Measurements from ENCODE around the gene ASTN2. TPM values are rescaled to one million over a fixed set of nuclear protein-coding genes. Genes with fewer than 3 reads are reported as not detected.

ASTN2 gene
- total RNA-seq, 2 donors from 2014 or later: 3.7 to 4.8 TPM

DNA sequence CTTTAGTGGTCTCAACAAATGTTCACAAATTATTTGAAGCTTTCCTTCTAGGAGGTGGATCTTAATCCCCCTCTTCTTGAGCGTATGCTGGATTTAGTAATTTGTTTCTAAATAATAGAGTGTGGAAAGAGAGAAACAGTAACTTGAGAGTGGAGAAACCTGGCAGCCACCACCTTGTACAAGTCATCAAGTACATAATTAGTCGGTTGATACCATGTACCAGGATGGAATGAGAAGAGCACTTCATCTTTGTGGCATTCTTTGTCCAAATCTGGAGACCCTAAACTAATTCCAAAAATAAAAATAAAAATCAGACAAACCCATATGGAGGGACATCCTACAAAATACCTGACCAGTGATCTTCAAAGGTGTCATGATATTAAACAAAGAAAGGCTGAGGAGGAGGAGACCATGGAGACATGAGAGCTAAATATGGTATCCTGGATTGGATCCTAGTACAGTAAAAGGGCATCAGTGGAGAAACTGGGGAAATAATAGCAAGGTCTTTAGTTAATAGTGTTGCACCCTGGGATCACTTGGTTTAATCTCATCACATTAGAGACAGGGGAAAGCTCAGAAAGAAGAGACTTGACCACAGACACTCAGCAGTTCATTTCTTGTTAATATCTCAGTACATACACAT is 147.9 kb downstream of the ASTN2 start:
- Mint-ChIP-seq H3K4me3 (no peak overlapping the region), H3K27ac (no peak overlapping the region), H3K27me3 (no peaks in the 10 kb centered on the region), H3K4me1 (no peaks in the 10 kb centered on the region), H3K36me3 (ENCODE audit: low read depth) (no peaks in the 10 kb centered on the region)
- H3K9me3 ChIP-seq (ENCODE audit: control insufficient read depth, low read length, poor library complexity, severe bottlenecking): no peaks in the 10 kb centered on the region
- ATAC-seq: no peak
- DNase-seq: no peak

DNA sequence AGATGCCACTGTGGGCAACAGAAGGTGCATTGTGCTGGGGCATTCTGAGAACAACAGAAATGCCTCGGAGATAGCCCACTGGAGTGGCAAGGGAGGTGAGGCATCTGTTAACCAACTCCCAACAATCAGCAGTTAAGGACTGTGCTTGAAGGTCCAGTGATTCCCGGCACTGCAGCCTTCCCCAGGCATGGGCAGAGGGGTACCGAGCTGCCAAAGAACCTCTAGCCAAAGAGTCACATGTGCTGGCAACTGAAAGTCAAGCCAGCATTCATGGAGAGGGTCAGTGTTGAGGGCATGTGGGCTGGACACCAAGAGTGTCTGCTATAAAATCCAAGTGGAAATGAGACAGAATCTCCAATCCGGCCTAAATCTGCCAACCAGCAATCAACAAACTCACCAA is 149.6 kb downstream of the ASTN2 start:
- H3K4me1 Mint-ChIP-seq: no peaks in the 10 kb centered on the region
- H3K36me3 Mint-ChIP-seq (ENCODE audit: low read depth): no peaks in the 10 kb centered on the region

DNA sequence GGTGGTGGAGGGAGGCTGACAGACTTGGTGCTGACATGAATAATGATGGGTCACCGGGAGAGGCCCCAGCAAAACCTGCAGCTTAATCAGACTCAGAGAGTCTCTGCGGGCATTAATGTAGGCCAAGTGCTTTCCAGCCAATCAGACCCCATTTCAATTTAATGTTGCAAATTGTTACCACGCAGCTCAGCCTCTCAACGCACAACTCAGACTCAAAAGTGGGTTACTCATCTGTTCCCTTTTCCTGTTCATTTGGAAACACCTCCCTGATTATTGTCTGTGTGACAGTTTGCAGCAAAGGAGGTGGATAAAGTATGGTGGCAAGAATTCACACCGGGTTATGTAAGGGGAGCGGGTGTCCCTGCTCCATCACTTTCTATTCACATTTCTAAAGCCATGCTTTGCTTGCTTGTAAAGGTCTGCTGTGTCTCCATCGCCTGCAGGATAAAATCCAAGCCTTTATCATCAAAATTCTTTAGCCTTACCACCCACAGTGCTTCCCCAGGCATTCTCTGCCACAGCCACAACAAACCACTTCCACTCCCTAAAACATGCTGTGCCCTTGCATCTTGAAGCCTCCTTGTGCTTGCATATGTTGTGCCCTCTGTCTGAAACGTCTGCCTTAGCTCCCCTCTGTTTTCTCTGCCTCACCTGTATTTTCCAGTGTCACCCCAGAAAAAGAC is 156.5 kb downstream of the ASTN2 start:
- no peaks in the 10 kb centered on the region for H3K27me3 Mint-ChIP-seq
- no peak for ATAC-seq

More for the DNA sequence above, 149.6 kb downstream of the ASTN2 start:
- Mint-ChIP-seq H3K27ac (no peak overlapping the region), H3K27me3 (no peaks in the 10 kb centered on the region), H3K4me3 (no peak overlapping the region)
- DNase-seq (no peak), ATAC-seq (no peak)
- no peaks in the 10 kb centered on the region for H3K9me3 ChIP-seq (ENCODE audit: control insufficient read depth, low read length, poor library complexity, severe bottlenecking)

DNA sequence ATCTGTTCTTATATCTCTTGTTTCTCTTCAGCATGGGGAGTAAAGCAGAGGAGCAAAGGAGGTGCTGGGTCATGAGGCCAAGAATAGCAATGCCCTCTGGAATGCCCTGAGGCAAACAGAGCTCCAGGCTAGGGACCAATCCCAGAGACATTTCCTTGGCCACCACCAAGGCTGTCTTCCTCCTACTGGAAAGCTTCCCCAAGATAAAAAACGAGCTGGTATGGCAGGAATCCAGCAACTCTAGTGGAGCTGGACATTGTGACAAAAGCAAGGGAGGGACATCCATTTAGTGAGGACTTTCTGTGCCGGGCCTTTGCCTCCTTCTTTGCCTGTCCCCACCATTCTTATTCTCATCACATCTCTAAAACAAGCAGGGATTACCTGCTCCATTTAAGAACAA is 161.6 kb downstream of the ASTN2 start:
- no peaks in the 10 kb centered on the region for H3K27me3 Mint-ChIP-seq
- H3K9me3 ChIP-seq (ENCODE audit: control insufficient read depth, low read length, poor library complexity, severe bottlenecking): no peaks in the 10 kb centered on the region
- ATAC-seq: no peak
- no peak overlapping the region for H3K4me3 Mint-ChIP-seq
- no peaks in the 10 kb centered on the region for H3K4me1 Mint-ChIP-seq
- H3K36me3 Mint-ChIP-seq (ENCODE audit: low read depth): no peaks in the 10 kb centered on the region
- H3K27ac Mint-ChIP-seq: no peak overlapping the region
- no peak for DNase-seq

More for the DNA sequence above, 156.5 kb downstream of the ASTN2 start:
- Mint-ChIP-seq H3K4me1 (no peaks in the 10 kb centered on the region), H3K36me3 (ENCODE audit: low read depth) (no peaks in the 10 kb centered on the region), H3K27ac (no peak overlapping the region), H3K4me3 (no peak overlapping the region)
- no peak for DNase-seq
- H3K9me3 ChIP-seq (ENCODE audit: control insufficient read depth, low read length, poor library complexity, severe bottlenecking): no peaks in the 10 kb centered on the region

DNA sequence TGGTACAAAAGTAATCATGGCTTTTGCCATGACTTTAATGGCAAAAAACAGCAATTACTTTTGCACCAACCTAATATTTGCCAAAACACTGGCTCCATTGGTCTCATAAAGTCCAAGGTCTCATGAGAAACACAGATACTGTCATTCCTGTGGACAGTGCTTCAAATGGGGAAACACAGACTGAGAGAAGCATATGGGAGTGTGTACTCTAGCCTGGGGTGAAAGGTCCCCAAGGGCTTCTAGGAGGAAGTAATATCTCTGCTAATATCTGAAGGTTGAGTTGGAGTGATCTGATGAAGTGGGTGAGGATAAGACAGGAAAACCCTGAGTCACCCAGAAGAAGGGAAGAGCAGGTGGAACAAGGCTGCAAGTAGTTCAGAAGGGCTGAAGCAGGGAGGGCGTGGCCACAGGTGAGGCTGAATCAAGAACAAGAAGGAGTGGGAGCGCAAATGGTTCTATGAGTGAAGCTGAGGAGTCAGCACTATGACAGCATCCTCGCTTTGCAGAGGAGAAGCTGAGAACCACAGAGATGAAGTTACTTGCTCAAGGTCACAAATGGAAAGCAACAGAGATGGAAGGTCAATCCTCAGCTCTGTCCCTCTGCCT is 164.1 kb downstream of the ASTN2 start:
- Mint-ChIP-seq H3K36me3 (ENCODE audit: low read depth) (no peaks in the 10 kb centered on the region), H3K27ac (no peak overlapping the region)

DNA sequence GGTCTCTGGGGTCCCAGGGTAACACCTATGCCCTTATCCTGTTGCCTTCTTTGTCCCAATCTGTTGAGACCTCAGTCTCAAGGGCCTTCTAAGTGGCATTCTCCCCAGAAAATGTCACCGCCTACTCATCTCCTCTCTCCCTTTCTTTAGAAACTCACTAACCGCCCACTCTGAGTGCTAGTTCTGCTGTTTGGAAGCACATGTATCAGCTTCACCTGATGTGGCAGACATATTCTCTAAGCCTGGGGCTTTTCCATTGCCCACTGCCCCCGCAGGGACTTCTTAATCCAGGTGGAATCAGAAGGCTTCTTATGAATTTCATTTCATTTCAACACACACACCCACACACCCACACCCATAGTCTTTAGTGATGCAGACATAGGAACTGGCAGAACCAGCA is 165.1 kb downstream of the ASTN2 start:
- DNase-seq (no peak), ATAC-seq (no peak)
- Mint-ChIP-seq H3K4me3 (no peak overlapping the region), H3K36me3 (ENCODE audit: low read depth) (no peaks in the 10 kb centered on the region), H3K27me3 (no peaks in the 10 kb centered on the region), H3K4me1 (no peaks in the 10 kb centered on the region), H3K27ac (no peak overlapping the region)
- H3K9me3 ChIP-seq (ENCODE audit: control insufficient read depth, low read length, poor library complexity, severe bottlenecking): no peaks in the 10 kb centered on the region

More for the DNA sequence above, 164.1 kb downstream of the ASTN2 start:
- H3K9me3 ChIP-seq (ENCODE audit: control insufficient read depth, low read length, poor library complexity, severe bottlenecking): no peaks in the 10 kb centered on the region
- H3K4me1 Mint-ChIP-seq: no peaks in the 10 kb centered on the region
- DNase-seq (no peak), ATAC-seq (no peak)
- H3K4me3 Mint-ChIP-seq: no peak overlapping the region
- H3K27me3 Mint-ChIP-seq: no peaks in the 10 kb centered on the region

DNA sequence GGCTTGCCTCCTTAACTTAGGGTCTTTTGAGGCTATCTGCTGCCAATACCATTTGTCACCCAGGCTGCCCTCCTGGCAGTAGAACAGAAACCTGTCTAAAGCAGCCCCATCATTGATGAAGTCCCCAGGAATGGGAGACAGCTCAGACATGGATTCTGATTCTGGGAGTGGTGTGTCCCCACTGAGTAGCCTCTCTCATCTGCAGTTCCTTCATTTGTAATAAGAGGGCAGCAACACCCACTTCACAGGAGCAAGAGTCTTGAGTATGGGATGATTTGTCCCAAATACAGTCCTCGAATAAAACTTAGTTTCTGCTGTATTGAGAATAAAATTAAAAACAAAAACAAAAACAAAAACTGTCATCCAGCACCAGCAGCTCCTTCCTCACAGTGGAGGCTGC is 167.6 kb downstream of the ASTN2 start:
- H3K4me1 Mint-ChIP-seq: no peaks in the 10 kb centered on the region
- DNase-seq (no peak), ATAC-seq (no peak)
- H3K36me3 Mint-ChIP-seq (ENCODE audit: low read depth): no peaks in the 10 kb centered on the region
- H3K9me3 ChIP-seq (ENCODE audit: control insufficient read depth, low read length, poor library complexity, severe bottlenecking): no peaks in the 10 kb centered on the region
- H3K27ac Mint-ChIP-seq: no peak overlapping the region
- no peak overlapping the region for H3K4me3 Mint-ChIP-seq
- H3K27me3 Mint-ChIP-seq: no peaks in the 10 kb centered on the region

DNA sequence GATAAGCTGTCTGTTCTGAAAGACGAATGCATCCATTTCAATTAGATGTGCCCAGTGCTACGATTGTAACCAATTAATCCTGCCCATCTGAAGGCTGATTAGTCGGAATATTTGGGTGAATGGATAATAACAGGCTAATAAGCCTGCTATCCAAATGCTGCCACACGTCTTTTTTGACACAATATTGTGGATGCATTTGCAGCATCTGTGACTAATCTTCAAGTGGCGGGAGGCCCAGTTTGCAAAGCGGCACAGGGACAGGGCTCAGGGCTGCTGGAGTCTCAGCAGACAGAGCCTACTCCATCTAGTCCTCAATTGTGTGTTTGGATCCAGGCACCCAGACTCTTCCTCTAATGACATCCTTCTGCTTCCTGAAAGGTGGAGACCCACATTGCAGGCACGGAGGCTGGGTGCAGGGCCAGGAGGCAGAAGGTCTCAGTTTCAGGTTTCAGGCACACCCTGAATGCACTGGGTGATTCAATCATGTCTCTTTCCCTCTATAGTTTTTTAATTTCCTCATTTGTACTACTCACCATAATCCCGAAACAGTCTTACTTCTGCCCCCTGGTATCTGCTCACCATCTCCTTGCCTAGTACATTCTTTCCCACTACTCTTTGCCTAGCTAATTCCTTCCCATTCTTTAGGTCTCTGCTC is 169.6 kb downstream of the ASTN2 start:
- no peaks in the 10 kb centered on the region for H3K9me3 ChIP-seq (ENCODE audit: control insufficient read depth, low read length, poor library complexity, severe bottlenecking)
- Mint-ChIP-seq H3K27ac (no peak overlapping the region), H3K4me3 (no peak overlapping the region), H3K27me3 (no peaks in the 10 kb centered on the region), H3K36me3 (ENCODE audit: low read depth) (no peaks in the 10 kb centered on the region), H3K4me1 (no peaks in the 10 kb centered on the region)
- no peak for ATAC-seq
- DNase-seq: no peak

DNA sequence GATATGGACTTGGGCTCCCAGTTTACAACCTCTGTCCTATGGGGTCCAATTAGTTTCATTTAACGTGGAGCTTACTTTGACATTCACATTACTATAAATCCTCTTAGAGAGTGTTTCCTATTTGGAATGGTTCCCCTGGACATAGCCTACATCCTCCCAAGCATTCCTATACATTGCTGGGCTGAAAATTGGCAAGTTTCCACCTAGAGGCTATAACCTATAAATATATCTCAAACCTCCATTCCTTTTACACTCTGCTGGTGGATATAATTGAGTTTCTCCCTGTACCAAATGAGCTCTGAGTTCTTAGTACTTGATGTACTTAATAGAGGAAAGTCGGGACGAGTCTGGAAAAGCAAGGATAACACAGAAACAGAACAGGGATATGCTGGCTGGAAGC is 172.8 kb downstream of the ASTN2 start:
- Mint-ChIP-seq H3K4me1 (no peaks in the 10 kb centered on the region), H3K4me3 (no peak overlapping the region), H3K36me3 (ENCODE audit: low read depth) (no peaks in the 10 kb centered on the region), H3K27ac (no peak overlapping the region), H3K27me3 (no peaks in the 10 kb centered on the region)
- H3K9me3 ChIP-seq (ENCODE audit: control insufficient read depth, low read length, poor library complexity, severe bottlenecking): no peaks in the 10 kb centered on the region
- DNase-seq (no peak), ATAC-seq (no peak)

DNA sequence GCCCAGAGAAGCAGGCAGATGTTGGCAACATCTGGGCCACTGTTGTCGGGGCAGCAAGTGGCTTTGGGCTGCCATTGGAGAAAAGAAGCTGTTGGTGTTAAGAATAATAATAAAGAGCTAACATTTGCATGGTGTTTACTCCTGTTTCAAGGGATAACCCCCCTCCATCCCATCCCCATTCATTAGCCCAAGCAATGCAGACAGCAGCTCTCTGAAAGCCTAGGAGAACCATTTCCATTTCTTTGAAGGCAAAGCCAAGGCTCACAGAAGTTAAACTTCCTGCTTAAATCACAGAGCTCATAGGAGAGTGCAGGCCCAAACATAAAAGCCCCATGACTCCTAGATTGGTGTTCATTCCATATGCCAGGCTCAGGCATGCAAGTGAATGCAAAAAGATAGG is 175.4 kb downstream of the ASTN2 start:
- Mint-ChIP-seq H3K27ac (no peak overlapping the region), H3K4me3 (no peak overlapping the region), H3K27me3 (no peaks in the 10 kb centered on the region), H3K36me3 (ENCODE audit: low read depth) (no peaks in the 10 kb centered on the region), H3K4me1 (no peaks in the 10 kb centered on the region)
- DNase-seq (no peak), ATAC-seq (no peak)
- no peaks in the 10 kb centered on the region for H3K9me3 ChIP-seq (ENCODE audit: control insufficient read depth, low read length, poor library complexity, severe bottlenecking)

DNA sequence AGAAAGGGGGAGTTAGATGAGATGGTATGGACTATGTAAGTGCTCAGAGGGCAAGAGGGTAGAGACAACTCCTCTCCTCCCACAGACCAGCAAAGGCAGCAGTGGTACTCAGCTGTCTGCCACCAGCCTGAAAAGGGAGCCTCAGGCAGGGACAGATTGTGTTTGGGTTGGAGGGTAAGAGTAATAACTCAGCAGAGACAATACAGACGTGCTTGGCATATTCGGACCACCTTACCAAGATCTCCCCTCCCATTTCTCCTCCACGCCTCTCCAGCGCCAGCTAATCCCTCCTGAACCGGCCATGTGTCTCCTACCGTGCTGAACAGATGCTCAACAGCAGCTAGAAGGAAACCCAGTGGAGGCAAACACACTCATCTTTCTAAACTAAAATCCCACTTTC is 180.8 kb downstream of the ASTN2 start:
- no peak overlapping the region for H3K27ac Mint-ChIP-seq
- no peaks in the 10 kb centered on the region for H3K9me3 ChIP-seq (ENCODE audit: control insufficient read depth, low read length, poor library complexity, severe bottlenecking)
- no peaks in the 10 kb centered on the region for H3K4me1 Mint-ChIP-seq
- no peaks in the 10 kb centered on the region for H3K36me3 Mint-ChIP-seq (ENCODE audit: low read depth)
- H3K27me3 Mint-ChIP-seq: no peaks in the 10 kb centered on the region
- H3K4me3 Mint-ChIP-seq: no peak overlapping the region
- DNase-seq (no peak), ATAC-seq (no peak)

DNA sequence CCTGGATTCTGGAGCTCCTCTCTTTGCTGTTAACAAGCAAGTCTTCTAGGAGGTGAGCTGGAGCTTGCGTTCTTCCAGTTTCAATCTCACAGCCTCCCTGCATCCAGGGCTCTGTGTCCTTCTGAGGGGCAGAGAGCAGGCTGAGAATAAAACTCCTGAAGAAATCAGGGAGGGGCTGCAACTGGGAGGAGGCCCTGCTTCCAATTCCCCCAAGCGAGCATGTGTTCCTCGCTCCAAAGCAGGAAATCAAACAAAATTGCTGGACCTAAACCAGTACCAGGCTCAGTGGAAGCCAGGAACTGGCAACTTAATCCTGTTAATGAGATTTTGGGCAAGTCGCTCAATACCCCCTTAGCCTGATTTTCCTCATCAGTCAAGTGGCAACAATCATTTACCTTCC is 181.8 kb downstream of the ASTN2 start:
- Mint-ChIP-seq H3K4me3 (no peak overlapping the region), H3K27ac (no peak overlapping the region), H3K36me3 (ENCODE audit: low read depth) (no peaks in the 10 kb centered on the region), H3K4me1 (no peaks in the 10 kb centered on the region), H3K27me3 (no peaks in the 10 kb centered on the region)
- ATAC-seq (no peak), DNase-seq (no peak)
- no peaks in the 10 kb centered on the region for H3K9me3 ChIP-seq (ENCODE audit: control insufficient read depth, low read length, poor library complexity, severe bottlenecking)

DNA sequence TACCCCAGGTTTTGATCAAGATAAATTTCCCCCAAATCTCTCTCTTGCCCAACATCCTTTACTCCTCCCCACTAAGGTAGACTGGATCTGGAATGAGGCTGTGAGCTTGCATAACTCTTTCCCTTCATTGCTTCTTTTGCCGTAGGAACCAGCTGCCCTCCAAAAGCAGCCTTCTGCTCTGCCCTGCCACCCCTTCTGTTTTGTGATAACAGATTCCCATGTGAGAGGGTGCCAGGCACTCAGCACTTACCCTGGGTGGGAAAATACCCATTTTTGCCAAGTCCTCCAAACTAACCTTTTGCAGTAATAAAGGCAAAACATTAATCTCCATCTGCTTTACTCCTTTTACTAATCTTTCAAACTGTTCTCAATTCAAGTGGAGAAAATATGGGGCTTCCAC is 182.6 kb downstream of the ASTN2 start:
- H3K36me3 Mint-ChIP-seq (ENCODE audit: low read depth): no peaks in the 10 kb centered on the region
- no peaks in the 10 kb centered on the region for H3K9me3 ChIP-seq (ENCODE audit: control insufficient read depth, low read length, poor library complexity, severe bottlenecking)
- no peaks in the 10 kb centered on the region for H3K27me3 Mint-ChIP-seq
- H3K27ac Mint-ChIP-seq: no peak overlapping the region
- no peak overlapping the region for H3K4me3 Mint-ChIP-seq
- ATAC-seq (no peak), DNase-seq (no peak)
- no peaks in the 10 kb centered on the region for H3K4me1 Mint-ChIP-seq
